ENCODE measurements around the gene BCL6B. TPM values are rescaled to one million over a fixed set of nuclear protein-coding genes. Genes with fewer than 3 reads are reported as not detected.

Gene BCL6B
- polyA plus RNA-seq, 1 experiment, result not detected

DNA sequence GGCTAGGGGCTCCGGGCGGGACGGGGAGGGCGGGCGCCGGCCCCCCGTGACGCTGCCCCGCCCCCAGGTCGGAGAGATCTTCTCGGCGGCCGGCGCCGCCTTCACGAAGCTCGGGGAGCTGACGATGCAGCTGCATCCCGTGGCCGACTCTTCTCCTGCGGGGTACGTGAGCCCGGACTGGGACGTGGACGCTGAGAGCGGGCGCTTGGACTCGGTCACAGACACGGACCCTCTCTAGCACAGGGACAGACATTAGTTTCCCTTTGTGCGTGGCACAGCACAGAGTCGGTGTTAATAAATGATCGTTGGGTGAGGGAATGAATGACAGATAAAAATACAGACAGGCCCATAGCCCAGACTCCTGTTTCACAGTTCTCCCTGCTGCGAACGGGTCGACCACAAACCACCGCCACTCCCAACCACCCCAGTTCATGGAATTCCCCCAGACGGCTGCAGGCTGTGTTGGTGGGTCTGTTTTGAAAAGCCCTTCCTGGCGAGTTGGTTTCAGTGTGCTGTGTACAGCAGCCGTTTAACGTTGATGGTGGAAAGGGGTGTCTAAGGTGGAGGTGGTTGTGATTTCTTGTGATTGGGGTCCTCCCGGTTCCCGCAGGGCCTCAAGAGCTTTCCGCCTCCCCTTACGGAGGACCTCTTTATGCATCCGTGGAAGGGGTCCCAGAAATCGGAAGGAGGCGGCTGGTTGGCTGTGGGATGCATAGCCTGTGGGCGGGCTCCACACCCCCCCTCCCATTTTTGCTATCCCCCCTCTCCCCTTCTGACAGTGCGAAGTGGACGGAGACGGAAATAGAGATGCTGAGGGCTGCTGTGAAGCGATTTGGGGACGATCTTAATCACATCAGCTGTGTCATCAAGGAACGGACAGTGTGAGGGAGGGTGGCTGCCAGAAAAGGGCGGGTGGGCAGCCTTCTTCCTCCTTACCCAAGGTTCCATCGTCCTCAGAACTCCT is 7.6 kb upstream of the BCL6B start:
- Histone ChIP-seq H3K27ac (ENCODE audit: low read depth, low read length) (peak overlapping the region; percentile 97), H3K9me3 (ENCODE audit: control insufficient read depth, insufficient read depth, low read length) (peaks cover 4% of the 10 kb centered on the region; the same call in 1 of the 2 replicates), H3K27me3 (ENCODE audit: control insufficient read depth, insufficient read depth, low read length) (no peaks in the 10 kb centered on the region), H3K4me3 (ENCODE audit: low read depth, low read length) (peak overlapping the region; percentile 83)
- no peak for DNase-seq (ENCODE audit: low read depth, low spot score)
- POLR2A ChIA-PET, result interaction anchor here (1.0 kb wide), 1 partner anchor 10 kb away, joined by 3 read pairs; no protein-coding TSS in a partner anchor
- no peak for TF ChIP-seq CTCF (IDR thresholded peaks at IDR 0.05; ENCODE audit: low read depth, low read length)
- CTCF ChIA-PET, result interaction anchor here (0.5 to 1.5 kb wide), 11 partner anchors 9 to 1642 kb away, joined by 3 to 9 read pairs (median 5); no protein-coding TSS in a partner anchor

DNA sequence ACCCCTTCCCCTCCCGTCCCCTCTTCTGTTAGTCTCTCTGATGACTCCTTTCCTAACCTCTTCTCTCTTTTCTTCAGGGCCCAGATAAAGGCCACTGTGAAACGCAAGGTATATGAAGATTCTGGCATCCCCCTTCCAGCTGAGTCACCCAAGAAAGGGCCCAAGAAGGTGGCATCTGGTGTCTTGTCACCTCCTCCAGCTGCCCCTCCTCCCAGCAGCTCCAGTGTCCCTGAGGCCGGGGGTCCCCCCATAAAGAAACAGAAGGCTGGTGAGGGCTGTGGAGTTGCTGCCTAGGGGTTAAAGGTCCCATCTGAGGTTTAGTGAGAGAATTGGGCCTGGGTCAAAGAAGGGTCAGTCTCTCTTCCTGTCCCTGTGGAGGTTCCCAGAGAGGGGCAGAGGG is 6.4 kb upstream of the BCL6B start:
- no peak for DNase-seq (ENCODE audit: low read depth, low spot score)
- peak overlapping the region; percentile 11 for H3K27ac ChIP-seq (ENCODE audit: low read depth, low read length)

DNA sequence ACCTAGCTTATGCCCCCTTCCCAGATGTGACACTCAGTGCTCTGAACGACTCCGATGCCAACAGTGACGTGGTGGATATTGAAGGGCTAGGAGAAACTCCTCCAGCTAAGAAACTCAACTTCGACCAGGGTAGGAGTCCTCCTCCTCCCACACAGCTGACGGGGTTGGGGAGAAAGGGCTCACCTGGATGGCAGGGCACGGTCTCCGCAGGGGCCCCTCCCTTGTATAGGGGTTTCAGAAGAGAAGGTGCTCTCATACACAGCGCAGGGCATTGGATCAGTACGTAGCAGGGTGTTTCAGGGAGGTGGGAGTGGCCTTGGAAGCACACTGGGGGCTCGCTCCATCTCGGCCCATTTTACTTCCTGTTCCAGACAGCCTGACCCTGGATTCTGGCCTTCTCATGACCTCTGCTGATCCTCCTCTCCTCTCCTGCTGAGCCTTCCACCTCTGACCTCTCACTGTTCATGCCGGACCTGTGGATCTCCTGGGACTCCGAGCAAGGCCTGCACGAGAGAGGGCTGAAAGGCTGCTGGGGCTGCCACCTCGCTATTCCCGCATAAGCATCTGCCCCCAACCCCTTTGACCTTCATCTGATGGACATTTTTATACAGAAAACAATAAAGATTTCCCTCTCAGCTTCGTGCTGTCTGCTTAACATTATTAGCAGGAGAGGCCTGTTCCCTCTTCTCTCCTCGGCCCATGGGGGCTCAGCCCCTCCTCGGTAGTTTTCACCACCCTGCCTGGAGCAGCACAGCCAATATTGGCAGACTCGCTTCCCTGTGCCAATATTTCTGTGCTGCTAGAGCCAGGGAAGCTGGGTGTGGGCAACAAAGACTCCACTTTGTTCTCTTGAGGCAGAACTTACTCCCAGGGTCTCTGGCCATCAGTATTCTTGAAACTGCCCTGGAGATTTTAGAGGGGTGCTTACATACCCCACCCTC is 5.7 kb upstream of the BCL6B start:
- Histone ChIP-seq H3K27me3 (ENCODE audit: control insufficient read depth, insufficient read depth, low read length) (no peaks in the 10 kb centered on the region), H3K27ac (ENCODE audit: low read depth, low read length) (no peak overlapping the region), H3K4me3 (ENCODE audit: low read depth, low read length) (no peak overlapping the region), H3K9me3 (ENCODE audit: control insufficient read depth, insufficient read depth, low read length) (peaks cover 4% of the 10 kb centered on the region; the same call in 1 of the 2 replicates)
- ChIA-PET CTCF (interaction anchor here (1.0 to 1.5 kb wide), 2 partner anchors 103 to 106 kb away, joined by 3 to 5 read pairs; no protein-coding TSS in a partner anchor), POLR2A (no interaction called here)
- TF ChIP-seq CTCF (IDR thresholded peaks at IDR 0.05; ENCODE audit: low read depth, low read length), result no peak
- DNase-seq (ENCODE audit: low read depth, low spot score), result no peak

More for the DNA sequence above, 6.4 kb upstream of the BCL6B start:
- Histone ChIP-seq H3K4me3 (ENCODE audit: low read depth, low read length) (no peak overlapping the region), H3K27me3 (ENCODE audit: control insufficient read depth, insufficient read depth, low read length) (no peaks in the 10 kb centered on the region), H3K9me3 (ENCODE audit: control insufficient read depth, insufficient read depth, low read length) (peaks cover 4% of the 10 kb centered on the region; the same call in 1 of the 2 replicates)
- POLR2A ChIA-PET, result no interaction called here
- CTCF ChIA-PET, result interaction anchor here (1.0 to 1.5 kb wide), 2 partner anchors 102 to 106 kb away, joined by 3 to 5 read pairs; no protein-coding TSS in a partner anchor
- no peak for TF ChIP-seq CTCF (IDR thresholded peaks at IDR 0.05; ENCODE audit: low read depth, low read length)

GRCh38 chr17:7017827-7018200 is 5.0 kb upstream of the BCL6B start:
- no peaks in the 10 kb centered on the region for H3K27me3 ChIP-seq (ENCODE audit: control insufficient read depth, insufficient read depth, low read length)
- CTCF ChIA-PET, result interaction anchor here (1.3 kb wide), 1 partner anchor 351 kb away, joined by 3 read pairs; no protein-coding TSS in a partner anchor
- peaks cover under 1% of the 10 kb centered on the region; the same call in 1 of the 2 replicates for H3K9me3 ChIP-seq (ENCODE audit: control insufficient read depth, insufficient read depth, low read length)
- no peak for TF ChIP-seq CTCF (IDR thresholded peaks at IDR 0.05; ENCODE audit: low read depth, low read length)
- POLR2A ChIA-PET, result no interaction called here
- DNase-seq (ENCODE audit: low read depth, low spot score), result no peak
- no peak overlapping the region for H3K27ac ChIP-seq (ENCODE audit: low read depth, low read length)
- H3K4me3 ChIP-seq (ENCODE audit: low read depth, low read length), result no peak overlapping the region

All from AG04450 (cell line).